GM21576 (cell line): Measurements from ENCODE around the gene CENPC.
"Not testable (repeated sequence)": the region's sequence is repeated elsewhere in the genome, so short reads cannot be mapped to it uniquely, and the experiment has no call there.

ENCODE experiments used
- ATAC-seq: cut with Tn5 transposase; IDR thresholded peaks from one replicate; pipeline ENCODE4 v1.9.1; 2021; ENCODE audit warnings: mild to moderate bottlenecking, moderate library complexity; ENCODE audit not compliant: unreplicated experiment

CENPC gene

GRCh38 chr4:67554096-67554495 lies 8.8 kb upstream of the CENPC start:
- no peak for ATAC-seq

GRCh38 chr4:67552146-67552792 lies 7.0 kb upstream of the CENPC start:
- ATAC-seq: not testable (repeated sequence)

DNA sequence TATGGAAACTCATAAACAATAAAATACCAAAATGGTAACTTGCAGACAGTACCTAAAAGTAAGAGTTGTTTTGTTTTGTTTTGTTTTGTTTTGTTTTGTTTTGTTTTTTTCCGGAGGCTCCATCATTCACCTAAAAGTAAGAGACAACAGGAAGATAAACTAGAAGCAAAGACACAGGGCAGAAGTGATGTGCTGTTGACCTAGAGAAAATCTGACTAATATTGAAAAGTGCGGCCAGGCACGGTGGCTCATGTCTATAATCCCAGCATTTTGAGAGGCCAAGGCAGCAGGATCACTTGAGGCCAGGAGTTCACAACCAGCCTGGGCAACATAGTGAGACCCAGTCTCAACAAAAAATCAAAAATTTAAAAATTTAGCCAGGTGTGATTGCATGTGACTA lies 5.6 kb upstream of the CENPC start:
- peak; percentile 33 for ATAC-seq

DNA sequence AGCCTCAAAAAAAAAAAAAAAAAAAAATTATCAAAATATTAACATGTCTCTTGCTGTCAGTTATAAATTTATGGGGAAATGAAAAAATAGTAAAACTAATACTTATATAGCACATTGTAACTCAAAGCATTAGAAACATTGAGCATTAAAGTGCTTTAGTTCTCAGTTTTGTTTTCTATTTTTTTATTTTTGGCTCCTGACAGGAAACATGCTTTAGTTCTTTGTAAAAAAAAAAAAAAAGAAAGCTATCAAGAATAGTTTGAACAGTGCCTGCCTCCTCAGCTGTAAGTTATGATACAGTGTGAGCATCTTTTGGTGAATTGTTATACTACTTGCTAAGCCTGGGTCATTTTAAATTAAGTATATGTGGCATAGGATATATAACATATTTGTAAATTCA lies 5.1 kb upstream of the CENPC start:
- peak; percentile 44 for ATAC-seq

DNA sequence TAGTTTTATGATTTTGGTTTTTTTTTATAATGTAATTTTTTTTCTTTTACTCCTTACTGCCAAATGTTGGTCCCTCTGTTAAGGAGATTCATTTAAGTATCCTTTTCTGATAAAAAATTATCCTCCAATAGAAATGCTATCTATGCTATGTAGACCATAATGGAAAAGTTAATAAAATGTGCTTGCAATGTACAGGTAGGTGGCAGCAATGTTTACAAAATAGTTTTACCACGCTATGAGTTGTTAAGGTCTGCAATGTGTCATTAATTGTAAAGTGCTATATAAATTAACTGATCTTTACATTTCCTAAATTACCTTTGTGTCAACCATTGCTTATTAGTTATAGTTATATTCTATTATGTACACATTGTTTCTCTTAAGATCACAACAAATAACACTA lies 3.8 kb upstream of the CENPC start:
- peak; percentile 27 for ATAC-seq

- ATAC-seq: no peak
Observed at GRCh38 chr4:67546971-67547370, 1.7 kb upstream of the CENPC start.

- no peak for ATAC-seq
Observed at GRCh38 chr4:67546004-67546356, 677 bp upstream of the CENPC start.

- no peak for ATAC-seq
Observed at GRCh38 chr4:67542076-67542475, 3.2 kb downstream of the CENPC start.

DNA sequence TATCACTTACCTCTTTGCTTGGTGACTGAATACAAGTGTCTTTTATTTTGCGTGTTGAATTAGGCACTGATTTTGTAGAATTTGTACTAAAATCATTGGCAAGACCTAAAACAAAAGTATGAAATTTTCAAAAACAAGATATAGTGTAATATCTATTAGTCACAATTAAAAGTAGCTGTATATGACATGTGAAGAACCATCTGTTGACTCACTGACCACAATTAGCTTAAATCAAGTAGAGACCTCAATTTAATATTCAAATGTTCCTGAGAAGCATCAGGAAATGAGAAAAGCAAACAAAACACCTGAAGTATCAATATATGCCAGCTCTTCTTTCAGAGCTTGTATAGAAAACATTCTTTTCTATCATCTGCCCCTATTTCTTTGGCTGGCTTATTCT lies 5.5 kb downstream of the CENPC start:
- ATAC-seq: no peak

GRCh38 chr4:67535280-67535840 lies 9.9 kb downstream of the CENPC start:
- no peak for ATAC-seq

- no peak for ATAC-seq
Observed at GRCh38 chr4:67533112-67533511, 12.2 kb downstream of the CENPC start.

- ATAC-seq: not testable (repeated sequence)
Observed at GRCh38 chr4:67532397-67532796, 12.9 kb downstream of the CENPC start.

DNA sequence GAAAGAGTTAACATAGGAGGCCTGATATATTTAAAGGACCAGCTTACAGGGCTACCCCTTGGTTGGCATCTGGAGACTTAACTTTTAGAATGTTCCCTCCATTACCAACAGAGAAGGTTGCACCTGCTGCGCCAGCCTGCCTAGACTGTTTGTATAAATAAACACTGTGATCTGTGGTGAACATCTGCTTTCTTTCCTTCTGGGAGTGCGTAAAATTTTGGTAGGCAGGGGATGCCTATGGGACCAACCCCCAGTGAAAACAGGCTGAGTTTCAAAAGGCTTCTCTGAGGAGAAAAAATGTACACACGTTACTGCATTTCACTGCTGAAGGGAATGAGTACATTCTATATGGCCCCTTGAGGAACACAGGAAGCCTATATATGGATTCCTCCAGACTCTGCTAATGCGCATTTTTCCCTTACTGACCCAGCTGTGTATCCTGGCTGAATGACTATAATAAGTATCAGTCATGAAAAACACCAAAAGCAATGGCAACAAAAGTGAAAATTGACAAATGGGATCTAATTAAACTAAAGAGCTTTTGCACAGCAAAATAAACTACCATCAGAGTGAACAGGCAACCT lies 13.8 kb downstream of the CENPC start:
- no peak for ATAC-seq

GRCh38 chr4:67524140-67524539 lies 21.2 kb downstream of the CENPC start:
- not testable (repeated sequence) for ATAC-seq

- no peak for ATAC-seq
Observed at GRCh38 chr4:67522851-67523671, 22.2 kb downstream of the CENPC start.

GRCh38 chr4:67522230-67522629 lies 23.1 kb downstream of the CENPC start:
- no peak for ATAC-seq

DNA sequence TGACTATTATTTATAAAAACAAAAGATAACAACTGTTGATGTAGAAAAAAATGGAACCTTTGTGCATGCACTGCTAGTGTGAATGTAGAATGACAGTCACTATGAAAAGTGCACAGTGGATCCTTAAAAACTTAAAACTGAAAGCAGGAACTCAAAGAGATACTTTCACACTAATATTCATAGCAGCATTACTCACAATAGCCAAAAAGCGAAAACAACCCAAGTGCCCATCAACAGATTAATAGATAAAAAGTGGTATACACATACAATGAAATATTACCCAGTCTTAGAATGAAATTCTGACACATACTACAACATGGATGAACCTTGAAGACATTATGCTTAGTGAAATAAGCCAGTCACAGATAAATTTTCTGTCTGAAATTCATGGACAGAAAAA lies 23.8 kb downstream of the CENPC start:
- no peak for ATAC-seq

DNA sequence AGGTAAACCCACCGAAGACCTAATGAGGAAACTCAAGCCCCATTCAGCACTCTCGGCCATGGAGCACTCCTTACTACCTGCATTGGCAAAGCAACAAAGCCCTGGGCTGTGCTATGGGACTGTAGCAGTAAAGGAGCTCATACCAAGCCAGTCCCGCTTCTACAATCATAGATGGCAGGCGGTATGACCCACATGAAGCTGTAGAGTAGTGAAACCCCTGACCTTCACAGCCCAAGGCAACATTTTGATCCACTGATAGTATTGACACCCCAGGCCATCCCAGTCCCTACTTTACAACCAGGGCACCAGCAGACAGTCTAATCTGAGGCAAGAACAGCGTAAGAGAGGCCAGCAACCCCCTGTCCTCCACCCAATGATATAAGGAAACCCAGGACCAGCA lies 25.2 kb downstream of the CENPC start:
- no peak for ATAC-seq

GRCh38 chr4:67512501-67512900 lies 32.8 kb downstream of the CENPC start:
- no peak for ATAC-seq

GRCh38 chr4:67500373-67500772 lies 44.9 kb downstream of the CENPC start:
- ATAC-seq: no peak

DNA sequence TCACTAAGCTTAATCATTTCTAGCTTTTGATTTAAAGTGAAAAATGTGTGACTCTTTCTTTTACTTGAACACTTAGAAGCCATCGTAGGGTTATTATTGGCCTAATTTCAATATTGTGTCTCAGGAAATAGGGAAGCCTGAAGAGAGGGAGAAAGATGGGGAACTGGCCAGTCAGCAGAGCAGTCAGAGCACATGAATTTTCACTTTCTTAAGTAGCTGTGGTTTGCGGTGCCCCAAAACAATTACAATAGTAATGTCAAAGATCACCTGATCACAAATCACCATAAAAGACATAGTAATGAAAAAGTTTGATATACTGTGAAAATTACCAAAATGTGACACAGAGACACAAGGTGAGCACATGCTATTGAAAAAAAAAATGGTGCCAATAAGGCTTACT lies 45.5 kb downstream of the CENPC start:
- no peak for ATAC-seq
